ENCODE data around the gene CTLA4. TPM values are rescaled to one million over a fixed set of nuclear protein-coding genes. Genes with fewer than 3 reads are reported as not detected.

The CTLA4 gene
- polyA plus RNA-seq, 3 donors, result 0.08 TPM; not detected in 2

DNA sequence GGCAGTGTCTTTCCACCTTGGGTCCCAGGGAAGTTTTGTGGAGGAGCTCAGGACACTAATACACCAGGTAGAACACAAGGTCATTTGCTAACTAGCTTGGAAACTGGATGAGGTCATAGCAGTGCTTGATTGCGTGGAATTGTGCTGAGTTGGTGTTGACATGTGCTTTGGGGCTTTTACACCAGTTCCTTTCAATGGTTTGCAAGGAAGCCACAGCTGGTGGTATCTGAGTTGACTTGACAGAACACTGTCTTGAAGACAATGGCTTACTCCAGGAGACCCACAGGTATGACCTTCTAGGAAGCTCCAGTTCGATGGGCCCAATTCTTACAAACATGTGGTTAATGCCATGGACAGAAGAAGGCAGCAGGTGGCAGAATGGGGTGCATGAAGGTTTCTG, 5.9 kb downstream of the CTLA4 start:
- Histone ChIP-seq H3K36me3 (replicated peaks in 1 of 2; ENCODE audit: control insufficient read depth in 1 of 2, insufficient read depth in 2 of 2, low read length in 2 of 2) (no peaks in the 10 kb centered on the region), H3K4me1 (ENCODE audit: control insufficient read depth in 1 of 2, insufficient read depth in 2 of 2, low read length in 2 of 2) (peaks cover 28 to 32% of the 10 kb centered on the region in 2 donors), H3K27ac (ENCODE audit: low read depth in 1 of 2, low read length in 2 of 2) (no peak overlapping the region), H3K27me3 (ENCODE audit: control insufficient read depth in 2 of 2, insufficient read depth in 2 of 2, low read length in 2 of 2) (no peaks in the 10 kb centered on the region), H3K79me2 (ENCODE audit: insufficient read depth, low read length) (no peaks in the 10 kb centered on the region), H3K9me3 (replicated peaks in 1 of 2; ENCODE audit: control insufficient read depth in 1 of 2, insufficient read depth in 1 of 2, low read length in 2 of 2) (no peaks in the 10 kb centered on the region), H4K20me1 (ENCODE audit: insufficient read depth, low read length) (no peaks in the 10 kb centered on the region), H2AFZ (ENCODE audit: insufficient read depth, low read depth, low read length, poor library complexity, severe bottlenecking) (no peak overlapping the region), H3K4me3 (replicated peaks in 1 of 3; ENCODE audit: low read depth in 2 of 3, low read length in 3 of 3) (no peak overlapping the region), H3K9ac (ENCODE audit: insufficient read depth, low read length, poor library complexity, severe bottlenecking) (no peak overlapping the region), H3K4me2 (replicated peaks; ENCODE audit: extremely low read depth, low read length, poor library complexity, severe bottlenecking) (no peak overlapping the region)
- Mint-ChIP-seq H3K27ac (peak overlapping the region in 1 of 7 donors; percentile 22), H3K36me3 (no peaks in the 10 kb centered on the region), H3K9me3 (peaks cover 0 to 5% (median 2%) of the 10 kb centered on the region in 7 donors), H3K27me3 (ENCODE audit: low read depth in 3 of 3) (peaks cover 0 to 3% (median 0%) of the 10 kb centered on the region in 3 donors), H3K4me3 (no peak overlapping the region), H3K4me1 (peaks cover 33% of the 10 kb centered on the region)
- intact Hi-C loops (cut with micrococcal nuclease), result loop anchor here in 1 of 2 donors (5.0 kb wide), 1 partner anchor 34 kb away; no protein-coding TSS in a partner anchor
- TF ChIP-seq, protein P1, sequence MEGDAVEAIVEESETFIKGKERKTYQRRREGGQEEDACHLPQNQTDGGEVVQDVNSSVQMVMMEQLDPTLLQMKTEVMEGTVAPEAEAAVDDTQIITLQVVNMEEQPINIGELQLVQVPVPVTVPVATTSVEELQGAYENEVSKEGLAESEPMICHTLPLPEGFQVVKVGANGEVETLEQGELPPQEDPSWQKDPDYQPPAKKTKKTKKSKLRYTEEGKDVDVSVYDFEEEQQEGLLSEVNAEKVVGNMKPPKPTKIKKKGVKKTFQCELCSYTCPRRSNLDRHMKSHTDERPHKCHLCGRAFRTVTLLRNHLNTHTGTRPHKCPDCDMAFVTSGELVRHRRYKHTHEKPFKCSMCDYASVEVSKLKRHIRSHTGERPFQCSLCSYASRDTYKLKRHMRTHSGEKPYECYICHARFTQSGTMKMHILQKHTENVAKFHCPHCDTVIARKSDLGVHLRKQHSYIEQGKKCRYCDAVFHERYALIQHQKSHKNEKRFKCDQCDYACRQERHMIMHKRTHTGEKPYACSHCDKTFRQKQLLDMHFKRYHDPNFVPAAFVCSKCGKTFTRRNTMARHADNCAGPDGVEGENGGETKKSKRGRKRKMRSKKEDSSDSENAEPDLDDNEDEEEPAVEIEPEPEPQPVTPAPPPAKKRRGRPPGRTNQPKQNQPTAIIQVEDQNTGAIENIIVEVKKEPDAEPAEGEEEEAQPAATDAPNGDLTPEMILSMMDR (IDR thresholded peaks at IDR 0.05), result no peak
- no peak for DNase-seq
- WGBS (ENCODE audit: insufficient coverage), result 75% methylated on average over 1 of the region's 2 CpGs

DNA sequence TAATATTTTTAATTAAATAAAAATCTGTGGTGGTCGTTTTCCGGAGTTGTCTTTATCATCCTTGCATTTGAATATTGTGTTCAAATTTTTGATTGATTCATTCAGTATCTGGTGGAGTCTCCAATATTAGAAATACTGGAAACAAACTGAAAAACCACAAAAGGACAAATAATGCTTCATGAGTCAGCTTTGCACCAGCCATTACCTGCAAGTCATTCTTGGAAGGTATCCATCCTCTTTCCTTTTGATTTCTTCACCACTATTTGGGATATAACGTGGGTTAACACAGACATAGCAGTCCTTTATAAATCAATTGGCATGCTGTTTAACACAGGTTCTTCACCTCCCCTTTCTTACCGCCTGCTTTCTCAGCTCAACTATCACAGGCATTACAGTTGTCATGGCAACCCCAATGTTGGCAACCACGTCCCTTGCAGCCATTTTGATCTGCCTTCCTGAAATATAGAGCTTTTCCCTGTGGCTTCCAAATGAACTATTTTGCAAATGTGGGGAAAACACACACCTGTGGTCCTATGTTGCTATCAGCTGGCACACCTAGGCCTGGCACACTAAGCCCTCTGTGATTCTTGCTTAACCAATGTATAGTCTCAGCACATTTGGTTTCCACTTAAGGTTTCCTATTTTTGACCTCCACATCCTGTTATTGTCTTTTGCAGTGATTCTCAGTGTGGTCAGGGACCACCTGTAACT, 6.5 kb downstream of the CTLA4 start:
- TF ChIP-seq, protein P1 (IDR thresholded peaks at IDR 0.05), result no peak
- Mint-ChIP-seq H3K27ac (no peak overlapping the region), H3K36me3 (no peaks in the 10 kb centered on the region), H3K9me3 (peaks cover 0 to 5% (median 2%) of the 10 kb centered on the region in 7 donors), H3K27me3 (ENCODE audit: low read depth in 3 of 3) (peaks cover 0 to 3% (median 0%) of the 10 kb centered on the region in 3 donors), H3K4me3 (no peak overlapping the region), H3K4me1 (peaks cover 33% of the 10 kb centered on the region)
- Histone ChIP-seq H3K36me3 (replicated peaks in 1 of 2; ENCODE audit: control insufficient read depth in 1 of 2, insufficient read depth in 2 of 2, low read length in 2 of 2) (no peaks in the 10 kb centered on the region), H3K9me3 (replicated peaks in 1 of 2; ENCODE audit: control insufficient read depth in 1 of 2, insufficient read depth in 1 of 2, low read length in 2 of 2) (no peaks in the 10 kb centered on the region), H3K9ac (ENCODE audit: insufficient read depth, low read length, poor library complexity, severe bottlenecking) (no peak overlapping the region), H3K4me1 (ENCODE audit: control insufficient read depth in 1 of 2, insufficient read depth in 2 of 2, low read length in 2 of 2) (peaks cover 28 to 35% of the 10 kb centered on the region in 2 donors), H3K4me3 (replicated peaks in 1 of 3; ENCODE audit: low read depth in 2 of 3, low read length in 3 of 3) (no peak overlapping the region), H3K4me2 (replicated peaks; ENCODE audit: extremely low read depth, low read length, poor library complexity, severe bottlenecking) (no peak overlapping the region), H4K20me1 (ENCODE audit: insufficient read depth, low read length) (no peaks in the 10 kb centered on the region), H3K27ac (ENCODE audit: low read depth in 1 of 2, low read length in 2 of 2) (no peak overlapping the region), H2AFZ (ENCODE audit: insufficient read depth, low read depth, low read length, poor library complexity, severe bottlenecking) (no peak overlapping the region), H3K79me2 (ENCODE audit: insufficient read depth, low read length) (no peaks in the 10 kb centered on the region), H3K27me3 (ENCODE audit: control insufficient read depth in 2 of 2, insufficient read depth in 2 of 2, low read length in 2 of 2) (no peaks in the 10 kb centered on the region)
- 100% methylated on average over 2 of the region's 5 CpGs for WGBS (ENCODE audit: insufficient coverage)
- no peak for DNase-seq
- intact Hi-C loops (cut with micrococcal nuclease), result loop anchor here in 1 of 2 donors (5.0 kb wide), 1 partner anchor 33 kb away; no protein-coding TSS in a partner anchor

All from CD14-positive monocyte (primary cell).